Breast epithelium (tissue), 3 donors: Measurements from ENCODE around the gene LFNG.

ENCODE experiments used
- CTCF ChIP-seq, 3 donors: fragments of 450-650 bp; IDR thresholded peaks; one replicate each; pipeline ENCODE4 v1.5.1; 2016 to 2017; ENCODE audit warnings: antibody characterized with exemption in 3 of 3, mild to moderate bottlenecking in 3 of 3, moderate library complexity in 3 of 3
- POLR2A ChIP-seq: fragments of 450-650 bp; IDR thresholded peaks from one replicate; pipeline ENCODE4 v1.6.1; 2016; ENCODE audit warnings: antibody characterized with exemption, mild to moderate bottlenecking, moderate library complexity

GRCh38 chr7:2499719-2500430 is 19.7 kb upstream of the LFNG start:
- no peak for TF ChIP-seq CTCF (IDR thresholded peaks at IDR 0.05)
- no peak for TF ChIP-seq POLR2A
